GM18502 (cell line): ENCODE results near the gene GOSR1.
"Not testable (repeated sequence)": the region's sequence is repeated elsewhere in the genome, so short reads cannot be mapped to it uniquely, and the experiment has no call there.

Source experiments
- ATAC-seq: cut with Tn5 transposase; IDR thresholded peaks from one replicate; pipeline ENCODE4 v1.9.1; 2021; ENCODE audit warnings: mild to moderate bottlenecking; ENCODE audit not compliant: unreplicated experiment, poor library complexity

Gene GOSR1

DNA sequence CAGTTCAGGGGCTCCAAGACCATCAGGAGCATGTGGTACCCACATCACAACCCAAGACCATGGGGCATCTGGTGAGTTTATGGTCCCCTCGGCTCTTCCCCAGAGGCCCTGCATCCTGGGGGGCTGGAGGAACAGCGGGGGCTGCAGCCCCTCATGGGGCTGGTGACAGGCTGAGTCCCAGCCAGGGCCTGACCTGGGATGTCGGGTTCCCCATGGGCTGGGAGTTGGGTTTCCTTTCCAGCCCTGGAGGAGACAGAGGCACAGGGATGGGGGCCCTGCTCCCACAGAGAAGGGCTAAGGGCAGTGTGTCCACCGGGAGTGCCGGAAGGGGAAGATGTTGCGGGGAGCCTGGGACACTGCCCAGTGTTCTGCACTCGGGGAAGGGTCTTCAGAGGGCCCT, 82.4 kb downstream of the GOSR1 start:
- no peak for ATAC-seq

- not testable (repeated sequence) for ATAC-seq
Measured at GRCh38 chr17:30560117-30561026, 83.2 kb downstream of the GOSR1 start.

DNA sequence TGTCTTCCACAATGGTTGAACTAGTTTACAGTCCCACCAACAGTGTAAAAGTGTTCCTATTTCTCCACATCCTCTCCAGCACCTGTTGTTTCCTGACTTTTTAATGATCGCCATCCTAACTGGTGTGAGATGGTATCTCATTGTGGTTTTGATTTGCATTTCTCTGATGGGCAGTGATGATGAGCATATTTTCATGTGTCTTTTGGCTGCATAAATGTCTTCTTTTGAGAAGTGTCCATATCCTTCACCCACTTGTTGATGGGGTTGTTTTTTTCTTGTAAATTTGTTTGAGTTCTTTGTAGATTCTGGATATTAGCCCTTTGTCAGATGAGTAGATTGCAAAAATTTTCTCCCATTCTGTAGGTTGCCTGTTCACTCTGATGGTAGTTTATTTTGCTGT, 84.6 kb downstream of the GOSR1 start:
- not testable (repeated sequence) for ATAC-seq

DNA sequence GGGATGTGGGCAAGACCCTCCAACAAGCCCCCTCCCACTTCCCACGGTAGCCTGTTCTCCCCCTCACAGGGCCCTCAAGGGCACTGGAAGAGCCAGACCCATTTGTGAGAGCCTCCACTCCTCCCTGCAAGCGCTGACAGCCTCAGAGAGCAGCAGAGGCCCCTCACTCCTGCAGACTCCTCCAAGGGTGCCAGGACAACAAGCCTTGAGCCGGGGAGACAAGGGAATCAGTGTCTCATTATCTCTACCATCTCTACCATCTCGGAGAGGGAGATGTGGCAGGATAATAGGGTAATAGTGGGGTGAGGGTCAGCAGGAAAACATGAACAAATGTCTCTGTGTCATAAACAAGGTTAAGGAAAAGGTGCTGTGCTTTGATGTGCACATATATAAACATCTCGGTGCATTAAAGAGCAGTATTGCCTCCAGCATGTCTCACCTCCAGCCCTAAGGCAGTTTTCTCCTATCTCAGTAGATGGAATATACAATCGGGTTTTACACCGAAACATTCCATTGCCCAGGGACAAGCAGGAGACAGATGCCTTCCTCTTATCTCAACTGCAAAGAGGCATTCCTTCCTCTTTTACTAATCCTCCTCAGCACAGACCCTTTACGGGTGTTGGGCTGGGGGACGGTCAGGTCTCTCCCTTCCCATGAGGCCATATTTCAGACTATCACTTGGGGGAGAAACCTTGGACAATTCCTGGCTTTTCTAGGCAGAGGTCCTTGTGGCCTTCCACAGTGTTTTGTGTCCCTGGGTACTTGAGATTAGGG, 86.1 kb downstream of the GOSR1 start:
- not testable (repeated sequence) for ATAC-seq

- not testable (repeated sequence) for ATAC-seq
Measured at GRCh38 chr17:30563905-30564390, 86.7 kb downstream of the GOSR1 start.

GRCh38 chr17:30564422-30565072, 87.3 kb downstream of the GOSR1 start:
- not testable (repeated sequence) for ATAC-seq

- ATAC-seq = no peak
Measured at GRCh38 chr17:30565073-30565935, 88.1 kb downstream of the GOSR1 start.

- ATAC-seq = not testable (repeated sequence)
Measured at GRCh38 chr17:30566104-30566503, 88.9 kb downstream of the GOSR1 start.

DNA sequence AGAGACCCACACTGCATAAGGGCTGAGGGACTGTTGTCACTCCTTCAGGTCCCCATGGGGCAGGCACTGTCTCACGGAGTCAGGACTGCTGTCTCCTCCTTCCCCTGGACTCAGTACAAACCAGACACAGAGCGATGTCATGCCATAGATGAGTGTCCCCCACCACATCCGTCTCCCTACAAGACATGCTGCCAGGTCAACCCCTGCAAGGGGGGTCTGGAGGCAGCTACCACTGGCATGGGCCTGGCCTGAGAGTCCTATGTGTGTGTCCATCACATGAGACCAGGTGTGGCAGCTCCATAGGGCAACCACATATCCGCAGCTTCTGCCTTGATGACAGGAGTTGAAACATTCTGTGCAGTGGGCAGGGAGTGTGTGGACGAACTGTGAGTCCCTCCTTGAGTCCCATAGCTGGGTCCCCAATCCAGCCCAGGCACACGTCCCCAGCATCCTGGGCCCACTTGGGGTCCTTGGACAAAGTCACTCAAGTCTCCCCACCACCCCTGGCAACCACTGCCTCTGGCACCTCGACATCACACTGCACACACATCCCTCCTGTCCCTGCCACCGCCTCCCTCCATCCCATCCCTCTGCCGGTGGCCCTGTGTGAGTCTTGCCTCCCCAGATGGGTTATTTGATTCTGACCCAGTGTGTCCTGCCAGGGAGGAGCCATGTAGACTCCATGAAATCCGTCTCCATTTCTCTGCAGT, 89.5 kb downstream of the GOSR1 start:
- not testable (repeated sequence) for ATAC-seq

GRCh38 chr17:30567231-30568116, 90.3 kb downstream of the GOSR1 start:
- ATAC-seq = no peak

DNA sequence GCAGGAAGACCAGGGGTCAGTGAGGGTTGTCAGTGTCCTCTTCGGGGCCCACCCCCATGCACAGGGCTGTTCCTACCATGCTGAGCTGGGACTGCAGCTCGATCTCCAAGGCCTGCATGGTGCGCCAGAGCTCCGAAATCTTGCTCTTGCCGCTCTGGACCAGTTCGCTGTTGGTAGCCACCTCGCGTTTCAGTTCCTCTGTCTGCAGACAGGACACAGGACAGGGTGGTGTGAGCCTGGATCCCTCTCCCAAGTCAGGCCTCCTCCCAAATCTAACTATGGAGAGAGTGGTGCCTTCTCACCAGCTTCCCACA, 90.9 kb downstream of the GOSR1 start:
- ATAC-seq = no peak

GRCh38 chr17:30569531-30570175, 92.4 kb downstream of the GOSR1 start:
- not testable (repeated sequence) for ATAC-seq

- no peak for ATAC-seq
Measured at GRCh38 chr17:30570191-30570590, 93.0 kb downstream of the GOSR1 start.

GRCh38 chr17:30570596-30571265, 93.5 kb downstream of the GOSR1 start:
- ATAC-seq = no peak

GRCh38 chr17:30571404-30571803, 94.2 kb downstream of the GOSR1 start:
- ATAC-seq = not testable (repeated sequence)

- ATAC-seq = no peak
Measured at GRCh38 chr17:30571921-30572320, 94.7 kb downstream of the GOSR1 start.
